SK-N-SH (cell line): ENCODE measurements around the gene TMEM72. TPM values are rescaled to one million over a fixed set of nuclear protein-coding genes. Genes with fewer than 3 reads are reported as not detected.

Experiments used
- CTCF ChIA-PET: fragments of 300-600, 350-600 bp; formaldehyde crosslinking; extraction: SDS; loops from one replicate; lab custom pipeline; 2021; lab: Yijun Ruan, JAX
- POLR2A ChIA-PET: fragments of 350-600 bp; sonication (Branson Sonifier 250); formaldehyde crosslinking; extraction: SDS; loops from one replicate; lab custom pipeline; 2020; ENCODE audit warnings: antibody characterized with exemption, inconsistent platforms; lab: Yijun Ruan, JAX
- DNase-seq: peaks from one replicate; pipeline ENCODE4 v3.0.0; 2012
- H2AFZ ChIP-seq: fragments of 200-600 bp; sonication (generic); 2 replicates; pipeline ENCODE4 v1.8.1; 2016; ENCODE audit warnings: antibody characterized with exemption, mild to moderate bottlenecking, low read depth
- H3F3A ChIP-seq: fragments of 200-600 bp; sonication (generic); replicated peaks from 2 replicates; pipeline ENCODE3; 2016; ENCODE audit warnings: antibody characterized with exemption, mild to moderate bottlenecking; ENCODE audit not compliant: insufficient read depth
- H3K27ac ChIP-seq, 2 experiments: fragments of 200-500 bp in 1 of 2; fragments of 200-600 bp in 1 of 2; sonication (Bioruptor generic) in 1 of 2; sonication (generic), shearing (Covaris generic) in 1 of 2; 2 replicates each; pipeline versions ENCODE4 v1.5.1 to v1.6.1; 2014 to 2016; ENCODE audit warnings: low read depth in 2 of 2, inconsistent platforms in 1 of 2, low read length in 1 of 2, mild to moderate bottlenecking in 1 of 2, mixed read lengths in 1 of 2
- H3K27me3 ChIP-seq: fragments of 200-600 bp; sonication (generic), shearing (Covaris generic); 2 replicates; pipeline ENCODE4 v1.6.1; 2016; ENCODE audit warnings: mixed run types; ENCODE audit not compliant: insufficient read depth
- H3K36me3 ChIP-seq, 2 experiments: fragments of 200-500 bp in 1 of 2; fragments of 200-600 bp in 1 of 2; sonication (Bioruptor generic) in 1 of 2; sonication (generic) in 1 of 2; replicated peaks in 1 of 2; 2 replicates each; pipeline versions ENCODE3 to v1.5.1; 2014 to 2016; ENCODE audit warnings: low read length in 1 of 2, mild to moderate bottlenecking in 1 of 2; ENCODE audit not compliant: insufficient read depth in 2 of 2, control insufficient read depth in 1 of 2
- H3K4me1 ChIP-seq, 2 experiments: fragments of 200-500 bp in 1 of 2; fragments of 200-600 bp in 1 of 2; sonication (Bioruptor generic) in 1 of 2; sonication (generic), shearing (Covaris generic) in 1 of 2; 2 replicates each; pipeline versions ENCODE4 v1.5.1 to v1.6.1; 2014 to 2016; ENCODE audit warnings: low read depth in 1 of 2, low read length in 1 of 2, mixed run types in 1 of 2; ENCODE audit not compliant: insufficient read depth in 2 of 2, control insufficient read depth in 1 of 2
- H3K4me2 ChIP-seq: fragments of 200-600 bp; sonication (generic), shearing (Covaris generic); 2 replicates; pipeline ENCODE4 v1.6.1; 2017; ENCODE audit warnings: mixed run types
- H3K4me3 ChIP-seq, 2 experiments: fragments of 200-500 bp in 1 of 2; fragments of 200-600 bp in 1 of 2; sonication (Bioruptor generic) in 1 of 2; sonication (generic), shearing (Covaris generic) in 1 of 2; 2 replicates each; pipeline versions ENCODE4 v1.5.1 to v1.8.1; 2014 to 2016; ENCODE audit warnings: low read depth in 2 of 2, inconsistent platforms in 1 of 2, low read length in 1 of 2, mild to moderate bottlenecking in 1 of 2, mixed read lengths in 1 of 2, moderate library complexity in 1 of 2
- H3K79me2 ChIP-seq: fragments of 200-600 bp; sonication (generic); 2 replicates; pipeline ENCODE4 v1.8.1; 2017; ENCODE audit warnings: mild to moderate bottlenecking; ENCODE audit not compliant: insufficient read depth
- H3K9ac ChIP-seq: fragments of 200-600 bp; sonication (generic); 2 replicates; pipeline ENCODE4 v1.6.1; 2017; ENCODE audit warnings: mixed run types
- H3K9me2 ChIP-seq: fragments of 200-600 bp; sonication (generic); 2 replicates; pipeline ENCODE4 v1.6.1; 2017; ENCODE audit warnings: mixed run types
- H3K9me3 ChIP-seq: fragments of 200-600 bp; sonication (generic); 2 replicates; pipeline ENCODE4 v1.6.1; 2017; ENCODE audit warnings: mixed run types, mild to moderate bottlenecking, moderate library complexity
- H4K20me1 ChIP-seq: fragments of 200-600 bp; sonication (generic); 2 replicates; pipeline ENCODE4 v1.6.1; 2017; ENCODE audit warnings: mild to moderate bottlenecking, mixed run types; ENCODE audit not compliant: insufficient read depth
- EZH2phosphoT487 ChIP-seq: fragments of 200-600 bp; sonication (generic); IDR thresholded peaks from 2 replicates; pipeline ENCODE4 v1.6.1; 2017; ENCODE audit warnings: low read depth, mixed run types, mild to moderate bottlenecking, antibody characterized with exemption, moderate library complexity, borderline replicate concordance
- FOSL2 ChIP-seq: IDR thresholded peaks from 2 replicates; pipeline ENCODE4 v1.4.0; 2012; ENCODE audit warnings: low read depth, mild to moderate bottlenecking, moderate library complexity, borderline replicate concordance
- IRF3 ChIP-seq: fragments of 150-350 bp; IDR thresholded peaks from 2 replicates; pipeline ENCODE4 v1.6.1; 2016; ENCODE audit warnings: mild to moderate bottlenecking, low read depth, low read length
- MEF2A ChIP-seq: IDR thresholded peaks from 2 replicates; pipeline ENCODE4 v1.4.0; 2012; ENCODE audit warnings: low read depth, borderline replicate concordance
- NFIC ChIP-seq: IDR thresholded peaks from 2 replicates; pipeline ENCODE4 v1.4.0; 2012; ENCODE audit warnings: borderline replicate concordance
- POLR2AphosphoS5 ChIP-seq: IDR thresholded peaks from 2 replicates; pipeline ENCODE4 v1.6.1; 2012; ENCODE audit warnings: low read depth, low read length
- RAD21 ChIP-seq: IDR thresholded peaks from 2 replicates; pipeline ENCODE4 v1.6.1; 2012; ENCODE audit warnings: mild to moderate bottlenecking, low read length
- RXRA ChIP-seq: IDR thresholded peaks from 2 replicates; pipeline ENCODE4 v1.4.0; 2012; ENCODE audit warnings: low read depth, mild to moderate bottlenecking, borderline replicate concordance
- SIN3A ChIP-seq: IDR thresholded peaks from 2 replicates; pipeline ENCODE4 v1.6.1; 2012; ENCODE audit warnings: low read depth, mild to moderate bottlenecking, low read length, moderate library complexity, borderline replicate concordance
- SMC3 ChIP-seq: IDR thresholded peaks from 2 replicates; pipeline ENCODE4 v1.6.1; 2012; ENCODE audit warnings: low read depth, low read length, improper control_type of control experiment
- TAF1 ChIP-seq: IDR thresholded peaks from 2 replicates; pipeline ENCODE4 v1.6.1; 2012; ENCODE audit warnings: low read depth, mild to moderate bottlenecking, low read length, moderate library complexity, borderline replicate concordance
- TEAD4 ChIP-seq: IDR thresholded peaks from 2 replicates; pipeline ENCODE4 v1.4.0; 2012; ENCODE audit warnings: mild to moderate bottlenecking, borderline replicate concordance; ENCODE audit not compliant: insufficient read depth
- USF2 ChIP-seq: fragments of 150-350 bp; IDR thresholded peaks from 2 replicates; pipeline ENCODE4 v1.6.1; 2017; ENCODE audit warnings: antibody characterized with exemption, low read length, low read depth, borderline replicate concordance
- WGBS: methylation state at CpG from one replicate; pipeline ENCODE4 v1.1.6; 2017; ENCODE audit warnings: low lambda C conversion rate; 5-methylcytosine and 5-hydroxymethylcytosine counted together
- polyA plus RNA-seq, 3 experiments: library from polyadenylated mRNA; depleted of rRNA; stranded (reverse); fragments of >200 nt; gene quantifications; 2 replicates each; pipeline ENCODE4 v1.2.3, GENCODE V29; 2012

TMEM72 gene
- polyA plus RNA-seq, 1 of the 3 experiments (the other 2 are of a cell fraction) = not detected

- Histone ChIP-seq H3K9me3 (no peaks in the 10 kb centered on the region), H3K79me2 (peaks cover 8% of the 10 kb centered on the region)
- 93% methylated on average over 18 of the region's 18 CpGs for WGBS
- TF ChIP-seq USF2 (no peak), TAF1 (no peak), TEAD4 (no peak), SMC3 (no peak), IRF3 (no peak), RAD21 (no peak), NFIC (no peak), MEF2A (no peak), SIN3A (no peak)
- TF ChIP-seq, all 33 proteins: peak for 0
- no peak overlapping the region for H3K9ac ChIP-seq
- H2AFZ ChIP-seq = no peak overlapping the region
- H3K4me3 ChIP-seq = no peak overlapping the region
- ChIA-PET POLR2A (no interaction called here), CTCF (interaction anchor here (1.1 to 10.6 kb wide), 4 partner anchors 10 to 41 kb away, joined by 3 to 121 read pairs (median 6); no protein-coding TSS in a partner anchor)
- H3K27ac ChIP-seq = no peak overlapping the region; a peak in 1 of 4 replicates
- H3K9me2 ChIP-seq = no peaks in the 10 kb centered on the region
- H3K27me3 ChIP-seq = no peaks in the 10 kb centered on the region
- H3K4me2 ChIP-seq = no peak overlapping the region
- H3K4me1 ChIP-seq = peaks cover 22 to 34% of the 10 kb centered on the region in 2 experiments; a peak in 3 of 4 replicates
- no peaks in the 10 kb centered on the region for H3F3A ChIP-seq
- no peak for DNase-seq
- H4K20me1 ChIP-seq = no peaks in the 10 kb centered on the region
- H3K36me3 ChIP-seq = peaks cover 0 to 11% of the 10 kb centered on the region in 2 experiments
Observed at GRCh38 chr10:44973323-44974081, 62.4 kb downstream of the TMEM72 start.

- Histone ChIP-seq H3K36me3 (peaks cover 0 to 11% of the 10 kb centered on the region in 2 experiments), H3F3A (no peaks in the 10 kb centered on the region), H3K4me1 (peaks cover 28 to 41% of the 10 kb centered on the region in 2 experiments; a peak in 3 of 4 replicates), H3K79me2 (peaks cover 8% of the 10 kb centered on the region), H3K9me2 (no peaks in the 10 kb centered on the region), H2AFZ (peak overlapping the region; percentile 94), H3K9ac (peak overlapping the region; percentile 50), H3K4me3 (peak overlapping the region; percentile 29 to 45; a peak in 3 of 4 replicates), H3K9me3 (no peaks in the 10 kb centered on the region), H3K27ac (peak overlapping the region in 1 of 2 experiments; percentile 24; a peak in 1 of 4 replicates), H3K4me2 (peak overlapping the region; percentile 75), H4K20me1 (no peaks in the 10 kb centered on the region), H3K27me3 (no peaks in the 10 kb centered on the region)
- TF ChIP-seq RXRA (no peak), FOSL2 (no peak), RAD21 (no peak), SIN3A (no peak), POLR2AphosphoS5 (no peak), EZH2phosphoT487 (no peak)
- DNase-seq = no peak
- WGBS = 73% methylated on average over 2 of the region's 7 CpGs
- CTCF ChIA-PET = interaction anchor here (1.1 to 10.6 kb wide), 3 partner anchors 13 to 42 kb away, joined by 3 to 121 read pairs (median 7); no protein-coding TSS in a partner anchor
- POLR2A ChIA-PET = no interaction called here
Observed at GRCh38 chr10:44974082-44974627, 63.0 kb downstream of the TMEM72 start.
